GM08714 (cell line): ENCODE measurements around the gene SH3RF3.

ENCODE experiments used
- H3K4me3 ChIP-seq: fragments of 200-500 bp; sonication (Bioruptor generic); 2 replicates; pipeline ENCODE4 v1.5.1; 2014; ENCODE audit warnings: mild to moderate bottlenecking, low read length, inconsistent platforms
- ZNF274 ChIP-seq: IDR thresholded peaks from 2 replicates; pipeline ENCODE4 v1.6.1; 2012; ENCODE audit warnings: mild to moderate bottlenecking, low read depth, low read length

The SH3RF3 gene

GRCh38 chr2:109168716-109169115 is 39.7 kb downstream of the SH3RF3 start:
- no peak overlapping the region for H3K4me3 ChIP-seq
- no peak for TF ChIP-seq ZNF274

- TF ChIP-seq ZNF274: no peak
- H3K4me3 ChIP-seq: no peak overlapping the region
Observed at GRCh38 chr2:109170645-109171044, 41.6 kb downstream of the SH3RF3 start.

GRCh38 chr2:109171444-109172334 is 42.7 kb downstream of the SH3RF3 start:
- TF ChIP-seq ZNF274: no peak
- no peak overlapping the region for H3K4me3 ChIP-seq

GRCh38 chr2:109172556-109173105 is 43.6 kb downstream of the SH3RF3 start:
- H3K4me3 ChIP-seq: no peak overlapping the region
- no peak for TF ChIP-seq ZNF274

- no peak overlapping the region for H3K4me3 ChIP-seq
- TF ChIP-seq ZNF274: no peak
Observed at GRCh38 chr2:109173311-109174171, 44.5 kb downstream of the SH3RF3 start.

- TF ChIP-seq ZNF274: no peak
- no peak overlapping the region for H3K4me3 ChIP-seq
Observed at GRCh38 chr2:109174214-109174613, 45.2 kb downstream of the SH3RF3 start.

GRCh38 chr2:109174626-109175349 is 45.8 kb downstream of the SH3RF3 start:
- no peak for TF ChIP-seq ZNF274
- no peak overlapping the region for H3K4me3 ChIP-seq

- H3K4me3 ChIP-seq: no peak overlapping the region
- no peak for TF ChIP-seq ZNF274
Observed at GRCh38 chr2:109175350-109175678, 46.3 kb downstream of the SH3RF3 start.

- H3K4me3 ChIP-seq: no peak overlapping the region
- TF ChIP-seq ZNF274: no peak
Observed at GRCh38 chr2:109176928-109177327, 47.9 kb downstream of the SH3RF3 start.

GRCh38 chr2:109177635-109178034 is 48.6 kb downstream of the SH3RF3 start:
- TF ChIP-seq ZNF274: no peak
- H3K4me3 ChIP-seq: no peak overlapping the region

GRCh38 chr2:109178968-109179367 is 50.0 kb downstream of the SH3RF3 start:
- TF ChIP-seq ZNF274: no peak
- H3K4me3 ChIP-seq: no peak overlapping the region

- H3K4me3 ChIP-seq: no peak overlapping the region
- no peak for TF ChIP-seq ZNF274
Observed at GRCh38 chr2:109180786-109181185, 51.8 kb downstream of the SH3RF3 start.

GRCh38 chr2:109182426-109182825 is 53.4 kb downstream of the SH3RF3 start:
- no peak for TF ChIP-seq ZNF274
- no peak overlapping the region for H3K4me3 ChIP-seq

GRCh38 chr2:109183871-109184270 is 54.9 kb downstream of the SH3RF3 start:
- no peak for TF ChIP-seq ZNF274
- no peak overlapping the region for H3K4me3 ChIP-seq

GRCh38 chr2:109184368-109184767 is 55.4 kb downstream of the SH3RF3 start:
- no peak for TF ChIP-seq ZNF274
- no peak overlapping the region for H3K4me3 ChIP-seq
